Spinal cord (tissue), 10 donors: ENCODE measurements around the gene HIGD1C. TPM values are rescaled to one million over a fixed set of nuclear protein-coding genes. Genes with fewer than 3 reads are reported as not detected.
"Not testable (repeated sequence)": the region's sequence is repeated elsewhere in the genome, so short reads cannot be mapped to it uniquely, and the experiment has no call there.

Experiments used
- DNase-seq, 6 donors: peaks; one replicate each; pipeline versions ENCODE4 v3.0.0 to v3.0.0-alpha.2; 2013 to 2015; ENCODE audit warnings: low spot score in 6 of 6, low read depth in 4 of 6
- H3K27ac ChIP-seq: one replicate; pipeline ENCODE4 v1.5.1; 2013; ENCODE audit warnings: low read depth, low read length, control low read depth
- H3K27me3 ChIP-seq: one replicate; pipeline ENCODE4 v1.6.1; 2013; ENCODE audit warnings: low read length; ENCODE audit not compliant: control insufficient read depth, insufficient read depth
- H3K36me3 ChIP-seq: one replicate; pipeline ENCODE4 v1.6.1; 2013; ENCODE audit warnings: low read length; ENCODE audit not compliant: control insufficient read depth, insufficient read depth
- H3K4me1 ChIP-seq: one replicate; pipeline ENCODE4 v1.6.1; 2013; ENCODE audit warnings: low read length; ENCODE audit not compliant: control insufficient read depth, insufficient read depth
- H3K4me3 ChIP-seq: one replicate; pipeline ENCODE4 v1.5.1; 2013; ENCODE audit warnings: low read depth, low read length, control low read depth
- H3K9me3 ChIP-seq: one replicate; pipeline ENCODE4 v1.6.1; 2013; ENCODE audit warnings: low read length; ENCODE audit not compliant: control insufficient read depth, insufficient read depth
- WGBS: methylation state at CpG from one replicate; pipeline ENCODE4 v1.1.5; 2013; ENCODE audit warnings: missing lambda C conversion rate; ENCODE audit not compliant: insufficient coverage; 5-methylcytosine and 5-hydroxymethylcytosine counted together
- polyA plus RNA-seq, 2 donors: library from polyadenylated mRNA; unstranded; fragments of 120-200 nt; gene quantifications; one replicate each; pipeline ENCODE4 v1.2.1, GENCODE V29; 2013; ENCODE audit not compliant: insufficient read length in 2 of 2
- total RNA-seq, 2 donors: library from RNA; depleted of rRNA in 1 of 2; stranded (reverse); fragments of 120-200 nt in 1 of 2; fragments of >200 nt in 1 of 2; gene quantifications; one replicate each; pipeline versions ENCODE4 v1.2.3 to v1.2.4, GENCODE V29; 2013 to 2014
- donor health status: healthy.

Gene HIGD1C
- total and polyA plus RNA-seq, 4 donors: 0.53 TPM; not detected in 3

DNA sequence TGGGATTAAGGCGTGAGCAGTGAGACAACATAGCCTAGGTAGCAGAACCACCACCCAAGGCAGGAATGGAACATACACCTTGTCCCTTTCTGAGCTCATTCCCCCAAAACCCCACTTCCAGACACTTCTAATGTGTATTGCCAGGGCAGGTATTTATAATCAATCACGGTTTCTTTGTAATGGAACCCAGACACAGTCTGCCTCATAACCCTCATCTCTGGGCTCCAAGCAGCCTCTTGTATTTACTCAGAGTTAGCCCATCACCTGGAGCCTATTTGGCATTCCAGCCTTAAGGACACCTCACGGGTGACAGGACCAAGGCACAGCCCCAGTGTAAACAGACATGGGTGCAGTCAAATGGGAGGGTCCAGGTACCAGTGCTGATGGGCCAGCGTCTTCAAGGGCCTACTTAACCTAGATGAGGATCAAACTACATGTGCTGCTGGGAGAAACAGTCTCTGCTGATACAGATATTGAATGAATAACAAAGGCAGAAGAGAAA is 2.5 kb upstream of the HIGD1C start:
- Histone ChIP-seq H3K4me3 (no peak overlapping the region), H3K4me1 (no peaks in the 10 kb centered on the region), H3K27me3 (no peaks in the 10 kb centered on the region), H3K27ac (no peak overlapping the region), H3K36me3 (peaks cover 7% of the 10 kb centered on the region), H3K9me3 (no peaks in the 10 kb centered on the region)
- DNase-seq: no peak
- WGBS: 93% methylated on average over 2 of the region's 4 CpGs

DNA sequence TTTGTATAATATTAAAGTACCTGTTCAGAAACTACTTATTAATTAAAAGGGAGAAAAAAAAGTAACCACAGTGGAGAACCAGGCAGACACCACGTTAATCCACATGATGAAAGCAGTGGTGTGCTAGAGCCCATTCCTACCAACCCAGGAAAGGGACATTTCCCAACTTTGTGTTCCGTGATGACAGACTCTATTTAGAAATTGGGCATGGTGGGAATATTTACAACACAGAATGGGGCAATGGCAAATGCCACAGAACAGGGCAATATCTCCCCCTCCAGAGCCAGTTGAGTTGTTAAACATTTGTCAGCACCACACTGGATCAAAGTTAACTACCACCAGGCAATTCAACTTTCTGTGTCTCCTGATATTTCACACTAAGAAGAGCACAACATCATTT is 1.2 kb upstream of the HIGD1C start:
- Histone ChIP-seq H3K36me3 (peaks cover 7% of the 10 kb centered on the region), H3K27me3 (no peaks in the 10 kb centered on the region), H3K4me3 (no peak overlapping the region), H3K4me1 (no peaks in the 10 kb centered on the region), H3K9me3 (no peaks in the 10 kb centered on the region), H3K27ac (no peak overlapping the region)
- DNase-seq: no peak
- WGBS: no CpG with 5 or more reads among the region's 2 CpGs

DNA sequence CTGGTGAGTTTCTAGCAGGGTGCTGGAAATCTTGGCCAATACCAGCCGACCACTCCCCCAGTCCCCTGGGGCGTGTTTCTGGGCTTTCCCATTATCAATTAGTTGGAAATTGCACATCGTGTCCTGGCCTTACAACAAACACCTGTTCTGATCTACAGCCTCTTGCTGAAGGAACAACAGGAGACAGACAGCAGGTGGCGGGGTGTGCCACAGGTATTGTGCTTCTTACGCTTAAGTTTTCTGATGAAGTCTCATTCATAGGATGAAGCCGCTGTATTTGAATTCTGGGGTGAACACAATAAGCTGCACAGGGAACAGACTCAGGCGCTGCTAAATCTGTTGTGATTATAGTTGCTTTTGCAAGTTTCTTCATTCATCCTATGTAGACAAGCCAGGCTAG is 703 bp downstream of the HIGD1C start:
- Histone ChIP-seq H3K4me3 (no peak overlapping the region), H3K4me1 (no peaks in the 10 kb centered on the region), H3K9me3 (no peaks in the 10 kb centered on the region), H3K36me3 (peaks cover 7% of the 10 kb centered on the region), H3K27ac (no peak overlapping the region), H3K27me3 (no peaks in the 10 kb centered on the region)
- WGBS: 69% methylated on average over 5 of the region's 7 CpGs
- no peak for DNase-seq

DNA sequence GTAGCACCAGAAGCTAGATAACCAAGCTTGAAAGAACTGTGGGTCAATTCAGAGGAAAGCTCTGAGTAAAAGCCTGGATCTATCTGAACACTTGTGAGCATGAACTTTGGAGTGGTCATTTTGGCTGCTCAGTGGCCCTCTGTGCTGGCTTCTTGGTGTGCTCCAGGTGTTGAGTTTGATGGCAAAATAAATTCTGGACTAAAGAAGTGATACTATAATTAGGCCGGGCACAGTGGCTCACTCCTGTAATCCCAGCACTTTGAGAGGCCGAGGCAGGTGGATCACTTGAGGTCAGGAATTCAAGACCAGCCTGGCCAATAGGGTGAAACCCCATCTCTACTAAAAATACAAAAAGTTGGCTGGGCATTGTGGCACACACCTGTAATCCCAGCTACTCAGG is 2.4 kb downstream of the HIGD1C start:
- 92% methylated on average over 2 of the region's 2 CpGs for WGBS
- not testable (repeated sequence) for H3K27me3 ChIP-seq, H3K36me3 ChIP-seq, H3K9me3 ChIP-seq, H3K4me1 ChIP-seq, DNase-seq, H3K4me3 ChIP-seq, H3K27ac ChIP-seq

DNA sequence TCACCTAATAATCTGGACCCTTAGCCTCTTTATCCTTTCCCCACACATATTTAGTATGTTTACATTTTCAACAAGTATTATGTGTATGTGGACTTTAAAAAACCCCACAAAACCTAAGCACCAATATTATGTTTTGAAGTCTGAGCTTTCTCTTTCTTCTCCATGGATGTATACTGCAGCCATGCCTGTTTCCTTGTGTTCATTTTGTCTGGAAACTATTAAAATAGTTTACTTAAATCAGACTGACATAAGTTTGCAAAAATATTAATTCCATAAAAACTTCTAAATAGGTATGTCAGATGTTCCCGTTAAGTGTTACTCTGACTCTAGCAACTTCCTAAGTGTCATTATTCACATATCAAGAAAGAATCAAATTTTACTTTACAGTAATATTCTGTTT is 2.9 kb downstream of the HIGD1C start:
- no peak for DNase-seq
- Histone ChIP-seq H3K27ac (no peak overlapping the region), H3K9me3 (no peaks in the 10 kb centered on the region), H3K36me3 (peaks cover 7% of the 10 kb centered on the region), H3K4me1 (no peaks in the 10 kb centered on the region), H3K4me3 (no peak overlapping the region), H3K27me3 (no peaks in the 10 kb centered on the region)
- no CpG with 5 or more reads among the region's 1 CpG for WGBS

DNA sequence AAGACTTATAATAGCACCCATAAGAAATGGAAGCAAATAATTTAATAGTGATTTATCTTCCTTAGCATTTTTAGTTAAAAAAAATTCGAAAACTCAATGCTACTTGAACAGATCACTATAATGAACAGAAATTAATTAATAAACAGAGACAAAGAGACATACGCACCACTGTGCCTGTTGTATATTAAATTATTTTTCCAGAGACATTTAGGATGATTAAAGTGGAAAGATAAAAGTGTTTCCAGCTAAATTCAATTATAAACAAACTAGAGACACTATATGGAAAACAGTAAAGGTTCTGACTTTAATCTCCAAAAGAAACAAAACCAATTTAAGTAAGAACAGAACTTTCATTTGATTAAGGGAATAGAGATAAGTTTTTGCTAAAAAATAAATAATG is 3.4 kb downstream of the HIGD1C start:
- no peak overlapping the region for H3K4me3 ChIP-seq
- no peaks in the 10 kb centered on the region for H3K9me3 ChIP-seq
- H3K4me1 ChIP-seq: no peaks in the 10 kb centered on the region
- no peaks in the 10 kb centered on the region for H3K27me3 ChIP-seq
- no peak overlapping the region for H3K27ac ChIP-seq
- H3K36me3 ChIP-seq: peaks cover 7% of the 10 kb centered on the region
- DNase-seq: no peak
- WGBS: no CpG with 5 or more reads among the region's 2 CpGs

DNA sequence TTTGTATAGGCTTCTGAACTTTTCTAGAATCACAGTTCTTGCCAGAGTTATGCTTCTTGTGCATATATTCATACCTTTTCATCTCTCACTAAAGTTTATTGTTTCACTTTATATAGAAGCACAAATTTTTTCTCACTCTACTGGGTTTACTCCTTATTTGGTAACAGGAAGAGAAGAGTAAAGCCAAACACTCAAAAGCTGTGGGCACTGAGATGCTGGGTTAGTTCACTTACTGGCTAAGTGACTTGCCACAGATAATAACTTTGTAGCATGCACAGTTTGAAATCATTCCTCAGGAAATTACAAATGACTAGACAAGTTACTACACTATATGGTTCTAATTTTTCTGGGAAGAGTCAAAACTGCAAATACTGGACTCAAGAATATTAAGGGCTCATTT is 7.8 kb downstream of the HIGD1C start:
- no peaks in the 10 kb centered on the region for H3K4me1 ChIP-seq
- no peak overlapping the region for H3K4me3 ChIP-seq
- H3K27me3 ChIP-seq: no peaks in the 10 kb centered on the region
- H3K27ac ChIP-seq: no peak overlapping the region
- no peaks in the 10 kb centered on the region for H3K9me3 ChIP-seq
- DNase-seq: no peak
- H3K36me3 ChIP-seq: no peaks in the 10 kb centered on the region

DNA sequence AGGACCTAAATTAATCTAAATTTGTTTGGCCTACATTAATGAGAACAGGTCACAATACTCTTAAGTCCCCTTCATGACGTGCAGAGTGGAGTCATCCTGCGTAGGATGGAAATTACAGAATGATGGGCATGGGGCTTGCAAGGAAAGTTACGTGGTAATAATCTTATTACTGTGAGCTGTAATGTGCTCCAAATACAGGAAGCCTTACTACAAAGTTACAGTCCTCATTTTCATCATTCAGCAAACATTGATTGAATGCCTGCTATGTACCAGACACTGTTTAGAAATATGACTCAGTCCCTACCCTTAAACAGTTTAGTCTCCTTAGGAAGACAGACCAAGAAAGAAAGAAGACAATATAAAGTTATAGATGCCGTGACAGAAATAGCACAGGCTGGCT is 9.4 kb downstream of the HIGD1C start:
- Histone ChIP-seq H3K27me3 (no peaks in the 10 kb centered on the region), H3K4me1 (no peaks in the 10 kb centered on the region), H3K4me3 (no peak overlapping the region), H3K27ac (no peak overlapping the region), H3K36me3 (no peaks in the 10 kb centered on the region), H3K9me3 (no peaks in the 10 kb centered on the region)
- 100% methylated on average over 1 of the region's 4 CpGs for WGBS
- DNase-seq: no peak

DNA sequence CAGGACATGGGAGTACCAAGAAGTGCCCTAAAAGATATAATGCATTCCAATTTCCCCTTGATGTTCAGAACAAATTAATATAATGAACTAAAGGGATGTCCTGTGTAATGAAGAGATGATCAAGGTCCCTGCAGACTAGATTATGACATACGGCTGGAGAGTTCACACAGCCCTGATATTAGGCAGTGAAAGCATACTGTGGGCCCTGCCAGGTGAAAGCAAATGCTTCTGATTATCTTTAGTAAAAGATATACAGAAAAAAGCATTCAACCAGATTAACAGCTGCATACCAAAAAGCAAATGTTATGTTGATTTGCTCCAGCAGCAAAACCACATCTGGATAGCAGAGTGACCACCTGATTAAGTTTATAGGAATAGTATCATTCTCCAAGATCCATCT is 12.1 kb downstream of the HIGD1C start:
- H3K4me1 ChIP-seq: no peaks in the 10 kb centered on the region
- H3K27me3 ChIP-seq: no peaks in the 10 kb centered on the region
- peaks cover 6% of the 10 kb centered on the region for H3K36me3 ChIP-seq
- DNase-seq: no peak
- whole genome bisulfite sequencing: no CpG with 5 or more reads among the region's 1 CpG
- no peak overlapping the region for H3K27ac ChIP-seq
- no peak overlapping the region for H3K4me3 ChIP-seq
- H3K9me3 ChIP-seq: no peaks in the 10 kb centered on the region

DNA sequence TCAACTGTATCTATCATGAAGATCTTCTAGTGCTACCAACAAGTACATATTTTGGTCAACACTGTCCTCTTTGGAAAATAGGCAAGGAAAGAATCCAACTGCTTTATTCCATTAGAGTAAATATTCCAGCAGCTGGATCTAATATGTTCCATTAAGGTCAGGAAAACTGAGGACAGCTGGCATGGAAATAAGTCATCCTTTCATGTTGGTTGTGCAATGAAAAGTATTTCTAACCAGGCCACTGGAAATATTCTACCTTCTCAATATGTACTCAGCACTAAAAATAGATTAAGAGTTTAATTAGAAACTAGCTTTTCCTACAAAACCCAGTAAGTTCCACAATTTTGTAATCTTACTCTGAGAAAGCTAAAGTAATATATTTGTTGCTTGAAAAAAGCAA is 19.6 kb downstream of the HIGD1C start:
- Histone ChIP-seq H3K4me1 (no peaks in the 10 kb centered on the region), H3K36me3 (peaks cover 11% of the 10 kb centered on the region), H3K9me3 (no peaks in the 10 kb centered on the region), H3K27ac (no peak overlapping the region), H3K27me3 (no peaks in the 10 kb centered on the region), H3K4me3 (no peak overlapping the region)
- no peak for DNase-seq
